ENCODE measurements around the gene MSI2.
A peak's percentile ranks its signal among the peaks of the same experiment; 100 is the strongest.

Gene MSI2

DNA sequence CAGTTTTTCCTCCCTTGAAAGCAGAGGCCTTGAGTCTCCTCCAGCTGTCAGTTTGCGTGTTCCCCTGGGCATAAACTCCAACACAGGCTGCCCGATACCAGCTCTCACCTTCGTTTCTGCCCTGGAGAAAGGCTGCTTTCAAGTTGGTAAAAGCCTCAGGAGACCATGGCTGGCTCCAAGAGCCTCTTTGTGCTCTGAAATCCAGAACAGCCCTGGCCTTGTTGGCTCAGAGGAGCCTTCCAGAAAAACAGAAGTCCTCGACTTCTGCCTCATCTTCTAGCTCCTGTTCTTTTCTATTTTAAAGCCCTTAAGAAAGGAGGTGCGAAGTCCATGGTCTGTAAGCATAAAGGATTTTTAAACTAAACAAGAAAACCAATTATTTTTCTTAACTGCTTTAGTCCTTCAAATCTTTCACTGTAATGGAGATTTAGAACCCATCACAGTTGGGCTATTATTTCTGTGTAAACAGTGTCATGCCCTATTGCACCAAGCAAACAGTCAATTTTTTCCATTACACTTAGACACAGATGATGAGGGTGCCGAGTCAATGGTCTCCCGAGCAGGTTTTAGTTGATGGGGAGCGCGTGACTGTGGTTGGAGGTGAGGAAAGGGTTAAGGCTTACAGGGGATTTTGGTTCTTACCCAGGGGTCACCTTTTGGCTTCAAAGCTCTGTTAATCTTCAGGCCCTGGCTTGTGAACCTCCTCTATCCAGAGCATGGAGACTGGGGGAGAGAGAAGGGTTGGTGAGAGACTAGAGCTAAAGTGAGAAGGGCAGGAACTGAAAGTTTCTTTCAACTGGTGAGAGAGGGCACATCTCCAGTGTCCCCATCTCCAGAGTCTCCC lies 212.8 kb downstream of the MSI2 start:
- Histone ChIP-seq H3K4me1 (ENCODE audit: insufficient read depth, low read length, severe bottlenecking) (peaks cover 100% of the 10 kb centered on the region), H3K9ac (ENCODE audit: low read length) (peak overlapping the region; percentile 68), H3F3A (ENCODE audit: insufficient read depth, low read length) (peaks cover 10% of the 10 kb centered on the region), H3K27ac (ENCODE audit: low read depth, low read length, poor library complexity, severe bottlenecking) (peak overlapping the region; percentile 100), H3K79me2 (ENCODE audit: insufficient read depth, low read length) (peaks cover 17% of the 10 kb centered on the region), H3K4me3 (ENCODE audit: low read depth, low read length, poor library complexity, severe bottlenecking) (no peak overlapping the region), H3K27me3 (ENCODE audit: insufficient read depth, low read length) (no peaks in the 10 kb centered on the region), H3K9me2 (ENCODE audit: low read depth, low read length) (no peaks in the 10 kb centered on the region), H2AFZ (ENCODE audit: low read length) (no peak overlapping the region), H3K36me3 (ENCODE audit: insufficient read depth, low read length) (peaks cover 12% of the 10 kb centered on the region), H4K20me1 (ENCODE audit: insufficient read depth, low read length) (no peaks in the 10 kb centered on the region), H3K9me3 (ENCODE audit: low read length) (no peaks in the 10 kb centered on the region), H3K4me2 (ENCODE audit: low read length) (peak overlapping the region; percentile 53)
- no peak for TF ChIP-seq EZH2 (IDR thresholded peaks at IDR 0.05; ENCODE audit: borderline replicate concordance, low read length)
- TF ChIP-seq, protein P1, sequence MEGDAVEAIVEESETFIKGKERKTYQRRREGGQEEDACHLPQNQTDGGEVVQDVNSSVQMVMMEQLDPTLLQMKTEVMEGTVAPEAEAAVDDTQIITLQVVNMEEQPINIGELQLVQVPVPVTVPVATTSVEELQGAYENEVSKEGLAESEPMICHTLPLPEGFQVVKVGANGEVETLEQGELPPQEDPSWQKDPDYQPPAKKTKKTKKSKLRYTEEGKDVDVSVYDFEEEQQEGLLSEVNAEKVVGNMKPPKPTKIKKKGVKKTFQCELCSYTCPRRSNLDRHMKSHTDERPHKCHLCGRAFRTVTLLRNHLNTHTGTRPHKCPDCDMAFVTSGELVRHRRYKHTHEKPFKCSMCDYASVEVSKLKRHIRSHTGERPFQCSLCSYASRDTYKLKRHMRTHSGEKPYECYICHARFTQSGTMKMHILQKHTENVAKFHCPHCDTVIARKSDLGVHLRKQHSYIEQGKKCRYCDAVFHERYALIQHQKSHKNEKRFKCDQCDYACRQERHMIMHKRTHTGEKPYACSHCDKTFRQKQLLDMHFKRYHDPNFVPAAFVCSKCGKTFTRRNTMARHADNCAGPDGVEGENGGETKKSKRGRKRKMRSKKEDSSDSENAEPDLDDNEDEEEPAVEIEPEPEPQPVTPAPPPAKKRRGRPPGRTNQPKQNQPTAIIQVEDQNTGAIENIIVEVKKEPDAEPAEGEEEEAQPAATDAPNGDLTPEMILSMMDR (IDR thresholded peaks at IDR 0.05; ENCODE audit: low read length): no peak

- Histone ChIP-seq H3K9me3 (ENCODE audit: low read length) (no peaks in the 10 kb centered on the region), H3K36me3 (ENCODE audit: insufficient read depth, low read length) (peaks cover 18% of the 10 kb centered on the region), H3K4me3 (ENCODE audit: low read depth, low read length, poor library complexity, severe bottlenecking) (no peak overlapping the region), H2AFZ (ENCODE audit: low read length) (no peak overlapping the region), H3K9me2 (ENCODE audit: low read depth, low read length) (no peaks in the 10 kb centered on the region), H3K27ac (ENCODE audit: low read depth, low read length, poor library complexity, severe bottlenecking) (peak overlapping the region; percentile 100), H3K79me2 (ENCODE audit: insufficient read depth, low read length) (peaks cover 18% of the 10 kb centered on the region), H3F3A (ENCODE audit: insufficient read depth, low read length) (peaks cover 10% of the 10 kb centered on the region), H3K4me1 (ENCODE audit: insufficient read depth, low read length, severe bottlenecking) (peaks cover 100% of the 10 kb centered on the region), H3K9ac (ENCODE audit: low read length) (peak overlapping the region; percentile 53), H4K20me1 (ENCODE audit: insufficient read depth, low read length) (no peaks in the 10 kb centered on the region), H3K27me3 (ENCODE audit: insufficient read depth, low read length) (no peaks in the 10 kb centered on the region), H3K4me2 (ENCODE audit: low read length) (peak overlapping the region; percentile 33)
- no peak for TF ChIP-seq EZH2 (IDR thresholded peaks at IDR 0.05; ENCODE audit: borderline replicate concordance, low read length)
- TF ChIP-seq, protein P1 (IDR thresholded peaks at IDR 0.05; ENCODE audit: low read length): no peak
These were observed 214.6 kb downstream of the MSI2 start for GRCh38 chr17:57470906-57471305.

- H3K9me2 ChIP-seq (ENCODE audit: low read depth, low read length): no peaks in the 10 kb centered on the region
- H4K20me1 ChIP-seq (ENCODE audit: insufficient read depth, low read length): no peaks in the 10 kb centered on the region
- no peaks in the 10 kb centered on the region for H3K27me3 ChIP-seq (ENCODE audit: insufficient read depth, low read length)
- no peaks in the 10 kb centered on the region for H3K9me3 ChIP-seq (ENCODE audit: low read length)
- no peak overlapping the region for H2AFZ ChIP-seq (ENCODE audit: low read length)
- peaks cover 10% of the 10 kb centered on the region for H3F3A ChIP-seq (ENCODE audit: insufficient read depth, low read length)
- peaks cover 27% of the 10 kb centered on the region for H3K36me3 ChIP-seq (ENCODE audit: insufficient read depth, low read length)
- H3K4me3 ChIP-seq (ENCODE audit: low read depth, low read length, poor library complexity, severe bottlenecking): peak overlapping the region; percentile 6
- peaks cover 100% of the 10 kb centered on the region for H3K4me1 ChIP-seq (ENCODE audit: insufficient read depth, low read length, severe bottlenecking)
- H3K9ac ChIP-seq (ENCODE audit: low read length): peak overlapping the region; percentile 53
- H3K27ac ChIP-seq (ENCODE audit: low read depth, low read length, poor library complexity, severe bottlenecking): peak overlapping the region; percentile 100
- TF ChIP-seq EZH2 (IDR thresholded peaks at IDR 0.05; ENCODE audit: borderline replicate concordance, low read length): no peak
- TF ChIP-seq, protein P1 (IDR thresholded peaks at IDR 0.05; ENCODE audit: low read length): no peak
- peak overlapping the region; percentile 33; the same call in 1 of the 2 replicates for H3K4me2 ChIP-seq (ENCODE audit: low read length)
- peaks cover 17% of the 10 kb centered on the region for H3K79me2 ChIP-seq (ENCODE audit: insufficient read depth, low read length)
These were observed 215.6 kb downstream of the MSI2 start for GRCh38 chr17:57471868-57472368.
